ENCODE results near the gene MYO1A.
A peak's percentile ranks its signal among the peaks of the same experiment; 100 is the strongest.
"Not testable (repeated sequence)": the region's sequence is repeated elsewhere in the genome, so short reads cannot be mapped to it uniquely, and the experiment has no call there.

The MYO1A gene

GRCh38 chr12:57046947-57047890 is 2.7 kb downstream of the MYO1A start:
- DNase-seq, result peak in 2 of 6 experiments; percentile 31 to 61

DNA sequence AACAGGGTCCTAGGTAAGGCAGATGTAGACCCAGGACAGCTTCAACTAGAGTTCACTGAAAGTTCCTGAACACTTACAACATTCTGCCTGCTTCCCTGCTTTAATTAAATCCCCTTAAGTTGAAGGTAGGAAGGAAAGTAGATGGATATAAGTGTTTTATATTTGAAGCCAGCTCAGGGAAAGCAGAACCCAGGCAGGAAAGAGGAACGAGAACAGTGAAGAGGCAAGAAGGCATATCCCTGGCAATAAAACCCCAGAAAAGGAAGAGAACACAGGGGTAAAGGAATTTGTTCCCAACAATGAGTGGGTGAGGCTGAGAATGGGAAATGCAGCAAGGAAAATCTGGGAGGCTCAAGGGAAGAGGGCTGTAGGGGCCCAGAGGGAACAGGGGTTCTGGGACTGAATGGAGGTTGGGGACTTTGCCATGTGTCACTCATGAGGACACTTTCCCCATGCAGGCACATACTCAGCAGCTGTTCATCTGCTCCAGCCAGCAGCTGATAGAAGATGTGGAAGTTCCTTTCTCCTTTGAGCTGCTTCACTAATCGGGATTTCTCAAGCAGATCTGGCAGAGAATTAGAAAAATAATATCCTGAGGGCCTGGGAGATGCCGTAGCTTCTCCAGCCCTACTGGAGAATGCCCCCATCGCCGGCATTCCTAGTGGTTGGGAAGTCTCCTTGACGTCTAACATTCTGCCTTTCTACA is 3.7 kb downstream of the MYO1A start:
- DNase-seq, result no peak

DNA sequence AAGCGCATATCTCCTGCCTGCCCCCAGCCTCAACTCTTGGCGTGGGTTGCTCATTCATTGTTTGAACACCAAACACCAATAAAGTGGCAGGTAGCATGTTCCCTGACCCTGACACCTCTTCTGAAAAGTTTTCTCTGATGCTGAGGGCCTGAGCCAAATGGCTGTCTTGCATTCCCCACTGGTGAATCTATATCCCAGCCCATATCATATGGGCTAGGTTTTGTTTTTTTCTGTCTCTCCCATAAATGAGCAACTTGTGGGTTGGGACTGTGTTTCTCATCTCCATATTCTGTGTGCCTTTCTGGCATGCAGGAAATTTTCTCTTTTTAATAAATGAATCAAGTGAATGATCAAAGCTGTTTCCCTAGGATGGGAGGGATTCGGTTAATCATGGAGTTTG is 5.0 kb downstream of the MYO1A start:
- DNase-seq, result no peak

DNA sequence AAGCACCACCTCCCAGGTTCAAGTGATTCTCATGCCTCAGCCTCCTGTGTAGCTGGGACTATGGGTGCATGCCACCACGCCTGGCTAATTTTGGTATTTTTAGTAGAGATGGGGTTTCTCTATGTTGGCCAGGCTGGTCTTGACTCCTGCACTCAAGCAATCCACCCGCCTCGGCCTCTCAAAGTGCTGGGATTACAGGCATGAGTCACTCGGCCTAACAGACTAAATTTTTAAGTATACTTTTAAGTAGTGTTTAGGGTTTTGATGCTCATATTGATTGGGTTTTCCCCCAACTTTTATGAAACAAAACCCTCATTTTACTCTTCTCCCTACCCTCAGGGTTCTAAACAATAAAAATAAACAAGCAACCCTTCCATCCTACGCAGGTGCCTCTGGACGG is 5.5 kb downstream of the MYO1A start:
- no peak for DNase-seq

GRCh38 chr12:57042695-57043094 is 7.2 kb downstream of the MYO1A start:
- no peak for DNase-seq

DNA sequence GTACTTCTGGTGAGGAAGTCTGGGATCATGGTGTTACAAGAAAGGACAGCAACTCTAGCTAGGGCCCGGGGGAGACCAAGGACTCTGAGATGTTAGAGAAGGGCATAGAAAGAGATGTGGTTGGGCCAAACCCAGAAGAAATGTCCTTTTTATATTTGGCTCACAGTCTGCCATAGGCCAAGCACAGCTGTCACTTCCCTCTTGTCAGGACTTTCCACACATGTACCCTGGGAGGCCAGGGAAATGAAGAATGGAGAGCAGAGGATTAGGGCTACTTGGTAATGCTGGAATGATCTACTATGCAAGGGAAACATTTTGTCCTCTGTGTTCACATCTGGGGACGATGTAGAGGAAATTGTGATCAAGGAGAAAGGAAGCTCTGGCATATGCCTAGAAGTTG is 9.2 kb downstream of the MYO1A start:
- no peak for DNase-seq

- DNase-seq, result no peak
Measured at GRCh38 chr12:57040211-57040610, 9.7 kb downstream of the MYO1A start.

DNA sequence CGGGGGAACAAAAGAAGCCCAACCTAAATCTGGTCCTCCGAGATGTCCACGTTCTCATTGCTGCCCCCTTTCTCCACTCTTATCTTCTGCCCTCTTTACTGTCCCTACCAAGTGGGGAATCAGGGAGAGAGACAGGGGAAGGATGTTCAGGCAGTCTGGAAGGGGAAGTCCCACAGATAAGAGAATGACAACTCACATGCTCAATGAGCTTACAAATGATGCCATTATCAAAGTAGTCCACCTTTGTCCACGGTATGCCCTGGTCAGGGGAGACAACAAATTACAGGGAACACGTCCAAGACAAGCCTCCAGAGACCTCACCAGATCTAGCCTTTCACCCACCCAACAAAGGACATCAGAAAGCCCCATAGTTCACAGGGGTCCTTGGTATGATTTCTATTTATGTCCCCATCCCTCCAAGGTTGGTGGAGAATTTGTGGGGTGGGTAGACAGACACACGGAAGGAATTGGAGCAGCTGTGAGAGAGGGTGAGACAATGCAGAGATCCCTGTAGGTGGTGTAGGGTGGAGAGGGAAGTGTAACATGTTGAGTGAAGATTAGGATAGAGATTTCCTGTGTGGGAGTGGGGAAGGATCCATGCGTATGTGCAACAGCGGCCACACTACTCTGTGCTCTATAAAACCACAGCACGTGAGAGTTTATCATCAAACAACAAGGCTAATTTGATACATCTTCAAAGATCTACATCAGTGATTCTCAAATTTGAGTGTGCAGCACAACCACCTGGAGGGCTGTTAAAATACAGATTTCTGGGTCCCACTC is 10.7 kb downstream of the MYO1A start:
- peak in 1 of 6 experiments; percentile 2 for DNase-seq

- DNase-seq, result no peak
Measured at GRCh38 chr12:57037264-57037663, 12.7 kb downstream of the MYO1A start.

GRCh38 chr12:57033431-57033830 is 16.5 kb downstream of the MYO1A start:
- DNase-seq, result no peak

DNA sequence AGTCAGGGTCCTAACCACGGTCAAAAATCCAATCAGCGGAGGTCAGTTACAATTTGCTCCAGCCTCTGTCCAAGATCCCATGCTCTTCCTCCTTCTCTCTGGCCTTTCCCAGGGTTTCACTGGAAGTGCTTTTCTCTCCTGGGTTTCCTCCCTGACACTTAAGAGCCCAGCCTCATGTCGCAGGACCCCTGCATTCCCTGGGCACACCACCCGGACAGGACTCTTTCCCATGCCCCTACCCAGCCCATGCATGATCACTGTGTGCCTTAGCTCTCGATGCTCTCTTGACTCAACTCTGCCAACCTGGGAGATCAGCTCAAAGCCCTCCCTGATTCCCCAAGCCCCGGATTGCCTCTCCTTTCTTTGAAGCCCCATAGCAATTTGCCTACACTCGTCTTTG is 18.1 kb downstream of the MYO1A start:
- DNase-seq, result no peak

GRCh38 chr12:57031138-57031725 is 18.7 kb downstream of the MYO1A start:
- peak in 2 of 6 experiments; percentile 51 to 54 for DNase-seq

DNA sequence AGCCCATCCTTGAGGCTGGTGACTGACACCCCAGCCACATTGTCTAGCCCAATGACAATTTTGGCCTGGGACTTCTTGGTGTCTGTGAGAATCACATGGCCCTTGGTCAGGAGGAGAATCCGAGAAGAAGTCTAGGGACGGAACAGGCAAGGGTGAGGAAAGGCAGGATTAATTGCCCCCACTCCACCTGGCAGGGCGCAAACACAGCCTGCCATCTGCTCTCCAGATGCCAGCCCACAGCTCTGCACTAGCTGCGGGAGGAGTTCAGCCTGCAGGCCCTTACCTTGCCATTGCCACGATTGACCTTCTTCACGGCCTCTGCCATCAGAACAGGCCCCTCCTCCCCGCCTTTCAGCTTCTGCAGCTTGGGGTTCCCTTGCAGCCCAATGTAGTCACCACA is 20.5 kb downstream of the MYO1A start:
- no peak for DNase-seq

DNA sequence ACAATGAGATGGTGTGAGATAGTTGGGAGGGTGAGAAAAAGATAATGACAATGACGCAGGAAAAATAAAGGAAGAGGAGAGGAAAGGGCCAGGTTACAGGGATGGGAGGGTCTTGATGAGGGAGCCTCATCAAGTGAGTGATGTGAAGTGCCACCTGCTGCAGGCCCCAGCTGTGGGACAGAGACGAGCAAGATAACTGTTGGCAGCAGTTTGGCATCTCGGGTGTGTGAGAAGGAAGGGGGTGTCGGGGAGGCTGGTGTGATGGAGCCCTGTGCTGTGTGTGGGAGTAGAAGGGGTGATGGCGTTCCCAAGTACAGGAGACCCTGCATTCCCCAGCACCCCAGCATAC is 22.1 kb downstream of the MYO1A start:
- DNase-seq, result peak in 1 of 6 experiments; percentile 14

GRCh38 chr12:57027011-57027804 is 22.7 kb downstream of the MYO1A start:
- DNase-seq, result peak in 2 of 6 experiments; percentile 22 to 24

DNA sequence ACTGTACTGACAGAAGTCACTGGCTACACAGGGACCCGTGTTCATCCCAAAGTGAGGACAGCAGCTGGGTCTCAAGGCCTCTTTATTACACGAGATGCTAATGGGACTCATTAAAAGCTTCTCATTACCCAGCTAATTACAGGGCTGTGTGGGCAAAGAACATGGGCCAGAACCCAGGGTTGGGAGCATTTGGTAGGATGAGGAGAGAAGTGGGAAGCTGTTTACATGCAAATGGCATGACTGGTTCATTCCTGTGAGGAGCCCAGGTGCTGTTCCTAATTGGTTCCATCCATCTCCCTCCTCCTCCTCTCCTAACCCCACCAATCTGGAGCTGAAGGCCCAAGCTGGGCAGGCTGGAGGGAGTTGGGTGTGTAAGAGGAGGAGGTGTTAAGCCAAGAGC is 24.7 kb downstream of the MYO1A start:
- no peak for DNase-seq

- DNase-seq, result not testable (repeated sequence)
Measured at GRCh38 chr12:57022324-57022723, 27.6 kb downstream of the MYO1A start.

GRCh38 chr12:57019983-57020719 is 29.8 kb downstream of the MYO1A start:
- peak in 2 of 6 experiments; percentile 18 to 22 for DNase-seq

GRCh38 chr12:57018906-57019305 is 31.0 kb downstream of the MYO1A start:
- DNase-seq, result no peak

DNA sequence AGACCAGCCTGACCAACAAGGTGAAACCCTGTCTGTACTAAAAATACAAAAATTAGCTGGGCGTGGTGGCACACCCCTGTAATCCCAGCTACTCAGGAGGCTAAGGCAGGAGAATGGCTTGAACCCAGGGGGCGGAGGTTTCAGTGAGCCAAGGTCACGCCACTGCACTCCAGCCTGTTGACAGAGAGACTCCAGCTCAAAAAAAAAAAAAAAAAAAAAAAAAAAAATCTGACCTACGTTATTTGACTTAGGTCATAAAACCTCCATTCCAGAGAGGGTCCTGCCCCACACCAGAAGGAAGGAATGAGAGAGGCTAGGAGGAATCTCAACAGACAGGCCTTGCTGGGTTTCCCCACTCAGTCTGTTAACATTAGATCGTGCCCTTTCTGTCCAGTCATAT is 31.6 kb downstream of the MYO1A start:
- DNase-seq, result not testable (repeated sequence)

GRCh38 chr12:57016348-57016747 is 33.6 kb downstream of the MYO1A start, which contains the start of gene TAC3:
TAC3 (minus strand) TSS chr12:57016529; CDS start chr12:57015797, 732 bp downstream.
- no peak for DNase-seq

Data from stimulated activated naive CD4-positive, alpha-beta T cell (primary cell).